H1 (cell line): Measurements from ENCODE around the gene FOXL1. TPM values are rescaled to one million over a fixed set of nuclear protein-coding genes. Genes with fewer than 3 reads are reported as not detected.

ENCODE experiments used
- ASH2L ChIP-seq: fragments of 200-600, 300-600 bp; sonication (generic); IDR thresholded peaks from one replicate; pipeline ENCODE4 v1.7.1; 2017; ENCODE audit warnings: low read length
- CTBP2 ChIP-seq: IDR thresholded peaks from 2 replicates; pipeline ENCODE4 v1.7.0; 2011; ENCODE audit warnings: borderline replicate concordance, mild to moderate bottlenecking, moderate library complexity, mixed read lengths, low read length; ENCODE audit not compliant: insufficient read depth, insufficient read length
- GABPA ChIP-seq: IDR thresholded peaks from 2 replicates; pipeline ENCODE4 v1.6.1; 2011; ENCODE audit warnings: mild to moderate bottlenecking, low read length, moderate library complexity, borderline replicate concordance; ENCODE audit not compliant: insufficient read depth
- SIX5 ChIP-seq: IDR thresholded peaks from 2 replicates; pipeline ENCODE4 v1.6.1; 2011; ENCODE audit warnings: mild to moderate bottlenecking, low read depth, low read length
- SUZ12 ChIP-seq: fragments of 200-600 bp; sonication (generic); IDR thresholded peaks from 2 replicates; pipeline ENCODE4 v1.6.1; 2012; ENCODE audit warnings: mild to moderate bottlenecking, inconsistent platforms, low read length, moderate library complexity, mixed read lengths
- polyA plus RNA-seq, 7 experiments: library from polyadenylated mRNA; depleted of rRNA in 3 of 7; stranded (reverse) in 5 of 7; unstranded in 2 of 7; fragments of >200 nt in 5 of 7; fragments of 200-250 nt in 2 of 7; gene quantifications; 1 replicate in 5 of 7; 2 replicates in 1 of 7; 4 replicates in 1 of 7; pipeline versions ENCODE4 v1.2.1 to v1.2.3, GENCODE V29; 2011 to 2013; ENCODE audit warnings: missing spikeins in 2 of 7, mixed read lengths in 2 of 7
- total RNA-seq: library from RNA; stranded (reverse); fragmentation: NEBNext Ultra II Directional; extraction: Animal tissue kit (Norgen Biotek cat#: 25700); gene quantifications from 2 replicates; pipeline ENCODE4 v1.2.1, GENCODE V29; 2021

The FOXL1 gene
- total and polyA plus RNA-seq, 2 of the 8 experiments (the other 6 are each of a cell fraction or from before 2014, with no cell fraction given), result 0.03 TPM; not detected in 1

DNA sequence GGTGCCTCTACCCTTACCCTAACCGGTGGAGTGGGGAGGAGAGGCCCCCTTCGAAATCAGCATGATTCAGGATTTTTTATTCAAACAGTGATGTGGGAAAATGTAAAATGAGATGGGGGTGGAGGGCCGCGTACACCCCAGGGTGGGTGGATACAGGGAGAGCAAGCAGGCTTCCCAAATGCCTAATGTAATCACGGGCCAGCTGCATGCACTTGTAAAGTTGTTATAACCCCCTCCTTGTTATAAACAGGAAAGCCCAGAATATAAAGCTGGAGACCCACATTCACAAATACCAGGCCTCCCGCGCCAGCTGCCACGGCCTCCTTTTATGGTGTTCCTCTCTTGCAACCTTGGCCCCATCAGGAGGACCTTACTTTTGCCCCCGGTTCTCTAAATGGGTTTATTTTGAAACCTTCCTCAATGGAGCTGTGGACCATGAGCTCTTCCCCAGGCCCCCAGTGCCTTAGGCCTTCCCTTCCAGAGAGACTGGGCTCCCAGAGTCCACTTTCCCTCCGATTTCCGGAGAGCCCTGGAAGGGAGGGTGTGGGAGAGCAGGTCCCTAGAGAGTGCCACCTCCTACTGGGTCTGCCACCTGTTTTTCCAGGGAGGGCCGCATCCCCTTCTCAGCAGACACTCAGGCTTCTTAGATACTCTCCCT is 906 bp upstream of the FOXL1 start (continued):
- TF ChIP-seq ASH2L (peak; percentile 19), GABPA (no peak), SIX5 (no peak), CTBP2 (peak; percentile 91), SUZ12 (no peak)
